HEK293 (cell line): ENCODE results near the gene GLIS1.

Source experiments
- GFI1B ChIP-seq: fragments of 450-650 bp; formaldehyde crosslinking; IDR thresholded peaks from 2 replicates; pipeline ENCODE4 v1.5.1; 2016; ENCODE audit warnings: missing biosample characterization, missing genetic modification characterization
- GLI2 ChIP-seq: fragments of 450-650 bp; formaldehyde crosslinking; IDR thresholded peaks from 2 replicates; pipeline ENCODE4; 2017; ENCODE audit warnings: missing biosample characterization, missing genetic modification characterization, low read depth, borderline replicate concordance
- INSM2 ChIP-seq: fragments of 450-650 bp; formaldehyde crosslinking; IDR thresholded peaks from 2 replicates; pipeline ENCODE4 v1.5.1; 2016; ENCODE audit warnings: missing biosample characterization, missing genetic modification characterization
- PRDM2 ChIP-seq: fragments of 450-650 bp; formaldehyde crosslinking; IDR thresholded peaks from 2 replicates; pipeline ENCODE4 v1.5.1; 2016; ENCODE audit warnings: missing biosample characterization, missing genetic modification characterization, borderline replicate concordance
- RBAK ChIP-seq: fragments of 450-650 bp; formaldehyde crosslinking; IDR thresholded peaks from 2 replicates; pipeline ENCODE4 v1.5.1; 2016; ENCODE audit warnings: missing biosample characterization, missing genetic modification characterization
- SCRT1 ChIP-seq: fragments of 450-650 bp; formaldehyde crosslinking; IDR thresholded peaks from 2 replicates; pipeline ENCODE4 v1.5.1; 2016; ENCODE audit warnings: missing biosample characterization, missing genetic modification characterization, borderline replicate concordance
- YY1 ChIP-seq: fragments of 450-650 bp; formaldehyde crosslinking; IDR thresholded peaks from 2 replicates; pipeline ENCODE4 v1.5.1; 2018; ENCODE audit warnings: missing biosample characterization, missing genetic modification characterization
- ZBTB48 ChIP-seq: fragments of 450-650 bp; formaldehyde crosslinking; IDR thresholded peaks from 2 replicates; pipeline ENCODE4 v1.5.1; 2016; ENCODE audit warnings: missing biosample characterization, missing genetic modification characterization
- ZBTB49 ChIP-seq: fragments of 450-650 bp; formaldehyde crosslinking; IDR thresholded peaks from 2 replicates; pipeline ENCODE4 v1.5.1; 2016; ENCODE audit warnings: missing biosample characterization, missing genetic modification characterization, low read depth
- ZFHX2 ChIP-seq: fragments of 450-650 bp; formaldehyde crosslinking; conservative IDR thresholded peaks from 2 replicates; pipeline ENCODE4 v1.5.1; 2016; ENCODE audit warnings: missing biosample characterization, missing genetic modification characterization
- ZNF112 ChIP-seq: fragments of 450-650 bp; formaldehyde crosslinking; IDR thresholded peaks from 2 replicates; pipeline ENCODE4 v1.5.0; 2017; ENCODE audit warnings: missing biosample characterization, missing genetic modification characterization
- ZNF133 ChIP-seq: fragments of 450-650 bp; formaldehyde crosslinking; IDR thresholded peaks from 2 replicates; pipeline ENCODE4 v1.5.1; 2016; ENCODE audit warnings: missing biosample characterization, missing genetic modification characterization
- ZNF148 ChIP-seq: fragments of 450-650 bp; formaldehyde crosslinking; IDR thresholded peaks from 2 replicates; pipeline ENCODE4 v1.5.0; 2017; ENCODE audit warnings: missing biosample characterization, missing genetic modification characterization, borderline replicate concordance
- ZNF24 ChIP-seq: fragments of 450-650 bp; formaldehyde crosslinking; IDR thresholded peaks from 2 replicates; pipeline ENCODE4 v1.5.1; 2016; ENCODE audit warnings: missing biosample characterization, missing genetic modification characterization
- ZNF311 ChIP-seq: fragments of 450-650 bp; formaldehyde crosslinking; IDR thresholded peaks from 2 replicates; pipeline ENCODE4 v1.5.1; 2017; ENCODE audit warnings: missing biosample characterization, missing genetic modification characterization, borderline replicate concordance
- ZNF426 ChIP-seq: fragments of 450-650 bp; formaldehyde crosslinking; IDR thresholded peaks from 2 replicates; pipeline ENCODE4 v1.5.1; 2017; ENCODE audit warnings: missing biosample characterization, missing genetic modification characterization, mild to moderate bottlenecking, inconsistent platforms, moderate library complexity
- ZNF513 ChIP-seq: fragments of 450-650 bp; IDR thresholded peaks from 2 replicates; pipeline ENCODE4 v1.5.1; 2018; ENCODE audit warnings: missing biosample characterization, missing genetic modification characterization
- ZNF529 ChIP-seq: fragments of 450-650 bp; formaldehyde crosslinking; IDR thresholded peaks from 2 replicates; pipeline ENCODE4 v1.5.1; 2017; ENCODE audit warnings: missing genetic modification characterization, missing biosample characterization; ENCODE audit not compliant: insufficient replicate concordance
- ZNF530 ChIP-seq: fragments of 450-650 bp; formaldehyde crosslinking; IDR thresholded peaks from 2 replicates; pipeline ENCODE4 v1.5.1; 2016; ENCODE audit warnings: low read depth, missing biosample characterization, missing genetic modification characterization
- ZNF558 ChIP-seq: fragments of 450-650 bp; formaldehyde crosslinking; IDR thresholded peaks from 2 replicates; pipeline ENCODE4 v1.5.1; 2016; ENCODE audit warnings: missing biosample characterization, missing genetic modification characterization
- ZNF560 ChIP-seq: fragments of 450-650 bp; formaldehyde crosslinking; IDR thresholded peaks from 2 replicates; pipeline ENCODE4 v1.5.1; 2017; ENCODE audit warnings: missing biosample characterization, missing genetic modification characterization, borderline replicate concordance
- ZNF654 ChIP-seq: fragments of 450-650 bp; formaldehyde crosslinking; IDR thresholded peaks from 2 replicates; pipeline ENCODE4 v1.5.1; 2016; ENCODE audit warnings: low read depth, missing biosample characterization, missing genetic modification characterization
- ZNF777 ChIP-seq: fragments of 450-650 bp; formaldehyde crosslinking; IDR thresholded peaks from 2 replicates; pipeline ENCODE4 v1.5.1; 2017; ENCODE audit warnings: missing biosample characterization, missing genetic modification characterization, borderline replicate concordance

The GLIS1 gene

GRCh38 chr1:53754484-53755312 is 15.7 kb upstream of the GLIS1 start (continued):
- TF ChIP-seq ZNF148 (tag by site-specific recombination) (no peak), GFI1B (tag by site-specific recombination) (no peak), ZNF426 (no peak), ZNF777 (tag by site-specific recombination) (no peak), SCRT1 (tag by site-specific recombination) (no peak), ZNF530 (tag by site-specific recombination) (no peak), YY1 (tag by site-specific recombination) (no peak), ZNF560 (tag by site-specific recombination) (no peak), ZNF112 (tag by site-specific recombination) (no peak), ZNF133 (tag by site-specific recombination) (no peak), RBAK (tag by site-specific recombination) (no peak), ZNF558 (no peak), PRDM2 (tag by site-specific recombination) (no peak), ZNF513 (tag by site-specific recombination) (no peak), ZNF654 (tag by site-specific recombination) (peak; percentile 83), GLI2 (tag by site-specific recombination) (no peak), ZBTB49 (tag by site-specific recombination) (no peak), ZNF311 (tag by site-specific recombination) (no peak), ZFHX2 (tag by site-specific recombination) (no peak), ZNF24 (tag by site-specific recombination) (no peak), ZNF529 (tag by site-specific recombination) (no peak), INSM2 (tag by site-specific recombination) (no peak), ZBTB48 (tag by site-specific recombination) (no peak)
